Tibial nerve (tissue), 4 donors: Measurements from ENCODE around the gene TPK1. TPM values are rescaled to one million over a fixed set of nuclear protein-coding genes. Genes with fewer than 3 reads are reported as not detected.

Experiments
- DNase-seq, 2 donors: peaks; one replicate each; pipeline ENCODE4 v3.0.0-alpha.2; 2019; ENCODE audit warnings: low spot score in 2 of 2
- H3K27ac ChIP-seq, 4 donors: fragments of 200-600 bp; sonication (generic) in 3 of 4; one replicate each; pipeline ENCODE4 v1.5.1; 2017 to 2019; ENCODE audit warnings: mild to moderate bottlenecking in 1 of 4
- H3K27me3 ChIP-seq, 2 donors: fragments of 200-600 bp; sonication (generic) in 1 of 2; one replicate each; pipeline versions ENCODE4 v1.5.1 to v1.6.0; 2017 to 2019
- H3K36me3 ChIP-seq, 3 donors: fragments of 200-600 bp; sonication (generic); one replicate each; pipeline ENCODE4 v1.5.1; 2018 to 2019
- H3K4me1 ChIP-seq, 4 donors: fragments of 200-600 bp; sonication (generic) in 3 of 4; one replicate each; pipeline ENCODE4 v1.5.1; 2017 to 2019
- H3K4me3 ChIP-seq, 4 donors: fragments of 200-600 bp; sonication (generic) in 3 of 4; one replicate each; pipeline ENCODE4 v1.5.1; 2017 to 2019; ENCODE audit warnings: mild to moderate bottlenecking in 1 of 4, moderate library complexity in 1 of 4
- H3K9me3 ChIP-seq, 4 donors: fragments of 200-600 bp; sonication (generic) in 3 of 4; one replicate each; pipeline ENCODE4 v1.5.1; 2017 to 2019
- EP300 ChIP-seq, 2 donors: sonication (generic); formaldehyde crosslinking; IDR thresholded peaks; one replicate each; pipeline ENCODE4 v1.6.1; 2017; ENCODE audit warnings: antibody characterized with exemption in 2 of 2, mild to moderate bottlenecking in 1 of 2
- POLR2A ChIP-seq, 2 donors: fragments of 450-650 bp; IDR thresholded peaks; one replicate each; pipeline ENCODE4 v1.6.1; 2017; ENCODE audit warnings: antibody characterized with exemption in 2 of 2, mild to moderate bottlenecking in 2 of 2, moderate library complexity in 2 of 2
- WGBS, 2 donors: methylation state at CpG; one replicate each; pipeline ENCODE4 v1.1.5; 2018; 5-methylcytosine and 5-hydroxymethylcytosine counted together
- total RNA-seq, 4 donors: library from RNA; depleted of rRNA; stranded (reverse); fragments of >200 nt; gene quantifications; one replicate each; pipeline ENCODE4 v1.1.0, GENCODE V29; 2016
- TF ChIP-seq, protein P1 (sequence below), 5 experiments: fragments of 200-600 bp in 3 of 5; fragments of 450-650 bp in 2 of 5; sonication (generic) in 3 of 5; IDR thresholded peaks; one replicate each; pipeline ENCODE4 v1.5.1; 2016 to 2019; ENCODE audit warnings: antibody characterized with exemption in 5 of 5, mild to moderate bottlenecking in 3 of 5, moderate library complexity in 2 of 5

Gene TPK1
- total RNA-seq, 4 donors from 2014 or later, result 4.5 to 18.8 (median 8.3) TPM

DNA sequence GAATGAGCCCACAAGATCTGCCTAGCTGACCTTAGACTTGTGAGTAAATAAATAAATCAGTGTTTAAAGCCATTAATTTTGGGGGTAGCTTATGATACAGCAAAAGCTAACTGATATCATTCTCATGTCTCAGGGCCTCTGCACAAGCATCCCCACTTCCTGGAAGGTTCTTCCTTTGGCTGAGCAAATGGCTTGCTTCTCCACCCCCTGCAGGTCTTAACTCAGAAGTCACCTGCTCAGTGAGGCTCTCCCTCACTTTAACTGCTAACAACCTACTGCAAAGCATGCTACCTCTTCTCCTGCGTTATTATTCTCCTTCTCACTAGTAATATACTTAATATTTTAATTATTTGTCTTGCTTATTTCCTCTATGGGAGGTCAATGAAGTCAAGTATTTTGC lies 167.3 kb downstream of the TPK1 start:
- peaks cover 0 to 12% (median 0%) of the 10 kb centered on the region in 4 donors for H3K4me1 ChIP-seq
- DNase-seq, result no peak
- TF ChIP-seq EP300 (IDR thresholded peaks at IDR 0.05) (no peak), POLR2A (IDR thresholded peaks at IDR 0.05) (no peak)
- TF ChIP-seq, protein P1, sequence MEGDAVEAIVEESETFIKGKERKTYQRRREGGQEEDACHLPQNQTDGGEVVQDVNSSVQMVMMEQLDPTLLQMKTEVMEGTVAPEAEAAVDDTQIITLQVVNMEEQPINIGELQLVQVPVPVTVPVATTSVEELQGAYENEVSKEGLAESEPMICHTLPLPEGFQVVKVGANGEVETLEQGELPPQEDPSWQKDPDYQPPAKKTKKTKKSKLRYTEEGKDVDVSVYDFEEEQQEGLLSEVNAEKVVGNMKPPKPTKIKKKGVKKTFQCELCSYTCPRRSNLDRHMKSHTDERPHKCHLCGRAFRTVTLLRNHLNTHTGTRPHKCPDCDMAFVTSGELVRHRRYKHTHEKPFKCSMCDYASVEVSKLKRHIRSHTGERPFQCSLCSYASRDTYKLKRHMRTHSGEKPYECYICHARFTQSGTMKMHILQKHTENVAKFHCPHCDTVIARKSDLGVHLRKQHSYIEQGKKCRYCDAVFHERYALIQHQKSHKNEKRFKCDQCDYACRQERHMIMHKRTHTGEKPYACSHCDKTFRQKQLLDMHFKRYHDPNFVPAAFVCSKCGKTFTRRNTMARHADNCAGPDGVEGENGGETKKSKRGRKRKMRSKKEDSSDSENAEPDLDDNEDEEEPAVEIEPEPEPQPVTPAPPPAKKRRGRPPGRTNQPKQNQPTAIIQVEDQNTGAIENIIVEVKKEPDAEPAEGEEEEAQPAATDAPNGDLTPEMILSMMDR (IDR thresholded peaks at IDR 0.05), result no peak
- H3K4me3 ChIP-seq, result no peak overlapping the region
- no peak overlapping the region for H3K27ac ChIP-seq
- H3K36me3 ChIP-seq, result no peaks in the 10 kb centered on the region
- WGBS, 2 donors, result 79 to 83% methylated on average over 1 of the region's 1 CpG
- H3K9me3 ChIP-seq, result no peaks in the 10 kb centered on the region
- no peaks in the 10 kb centered on the region for H3K27me3 ChIP-seq

DNA sequence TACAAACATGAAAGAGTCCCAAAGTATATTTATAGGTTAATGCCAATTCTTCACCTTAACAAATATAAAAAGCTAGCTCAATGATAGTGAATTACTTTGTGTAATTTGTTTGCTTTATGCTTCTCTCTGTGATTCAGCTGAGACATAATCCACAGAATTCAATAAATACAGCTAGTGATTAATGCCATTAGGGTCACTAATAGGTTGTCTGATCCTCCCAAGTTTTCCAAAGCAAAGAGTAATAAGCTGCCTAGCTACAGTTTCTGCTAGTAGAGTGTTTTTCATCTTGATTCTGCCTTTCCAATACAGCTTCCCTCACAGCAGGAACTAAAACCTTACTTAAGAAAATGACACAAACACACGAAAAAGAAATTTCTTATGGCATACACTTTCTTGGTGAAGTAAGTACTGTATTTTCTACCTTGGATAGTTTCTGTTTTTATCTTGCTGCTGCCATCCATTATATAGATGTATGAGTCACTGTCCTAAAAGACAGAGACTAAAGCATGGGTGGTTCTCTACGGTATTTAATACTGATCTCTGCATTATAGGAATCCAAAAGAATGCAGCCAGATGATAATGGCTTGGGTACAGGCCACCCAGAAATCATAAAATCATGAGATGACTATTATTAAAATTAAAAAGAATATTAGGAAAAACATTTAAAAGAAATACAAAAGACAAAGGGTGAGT lies 170.0 kb downstream of the TPK1 start:
- Histone ChIP-seq H3K36me3 (no peaks in the 10 kb centered on the region), H3K9me3 (no peaks in the 10 kb centered on the region), H3K27ac (no peak overlapping the region), H3K27me3 (no peaks in the 10 kb centered on the region), H3K4me3 (no peak overlapping the region), H3K4me1 (peaks cover 0 to 10% (median 0%) of the 10 kb centered on the region in 4 donors)
- no peak for DNase-seq
- TF ChIP-seq EP300 (IDR thresholded peaks at IDR 0.05) (no peak), POLR2A (IDR thresholded peaks at IDR 0.05) (no peak)
- TF ChIP-seq, protein P1 (IDR thresholded peaks at IDR 0.05), result no peak
- 66 to 69% methylated on average over 2 of the region's 2 CpGs for WGBS, 2 donors

DNA sequence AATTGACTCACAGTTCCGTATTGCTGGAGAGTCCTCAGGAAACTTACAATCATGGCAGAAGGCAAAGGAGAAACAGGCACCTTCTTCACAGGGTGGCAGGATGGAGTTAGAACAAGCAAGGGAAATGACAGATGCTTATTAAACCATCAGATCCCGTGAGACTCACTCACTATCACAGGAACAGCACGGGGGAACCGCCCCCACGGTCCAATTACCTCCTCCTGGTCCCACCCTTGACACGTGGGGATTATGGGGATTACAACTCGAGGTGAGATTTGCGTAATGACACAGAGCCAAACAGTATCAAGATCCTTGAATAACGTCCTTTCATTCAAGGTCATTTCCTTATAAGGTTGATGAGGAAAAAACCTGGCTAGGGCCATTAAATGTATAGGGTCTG lies 176.6 kb downstream of the TPK1 start:
- Histone ChIP-seq H3K4me1 (no peaks in the 10 kb centered on the region), H3K9me3 (no peaks in the 10 kb centered on the region), H3K4me3 (no peak overlapping the region), H3K27ac (no peak overlapping the region), H3K36me3 (no peaks in the 10 kb centered on the region), H3K27me3 (no peaks in the 10 kb centered on the region)
- no peak for TF ChIP-seq POLR2A (IDR thresholded peaks at IDR 0.05)
- TF ChIP-seq, protein P1 (IDR thresholded peaks at IDR 0.05), result no peak
- TF ChIP-seq EP300 (IDR thresholded peaks at IDR 0.05), result no peak
- 77 to 80% methylated on average over 9 of the region's 9 CpGs for WGBS, 2 donors
- DNase-seq, result no peak

DNA sequence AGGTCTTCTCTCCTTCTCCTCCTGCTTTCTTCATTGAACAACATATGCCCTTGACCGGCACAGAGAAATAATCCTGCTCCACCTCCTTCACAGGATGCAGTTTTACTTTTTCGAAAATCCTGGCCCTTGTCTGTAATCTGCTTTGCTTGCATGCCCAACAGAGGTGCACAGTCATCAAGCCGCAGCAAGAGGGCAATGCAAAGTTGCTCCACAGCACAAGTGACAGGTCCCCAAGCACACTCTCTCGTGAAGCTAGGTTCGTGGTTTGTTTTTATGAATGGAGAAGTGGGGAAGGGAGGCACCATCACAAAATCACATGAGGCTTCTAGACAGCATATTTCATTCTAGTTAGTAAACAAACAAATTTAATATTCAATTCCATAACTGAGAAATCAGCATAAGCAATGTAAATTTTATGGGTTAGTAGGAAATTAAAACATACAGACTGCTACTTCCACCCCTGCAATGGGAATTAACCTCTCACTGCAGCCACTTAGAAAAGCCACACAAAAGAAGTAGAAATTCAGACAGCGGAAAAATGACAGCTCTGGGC lies 178.8 kb downstream of the TPK1 start:
- H3K9me3 ChIP-seq, result no peaks in the 10 kb centered on the region
- no peaks in the 10 kb centered on the region for H3K27me3 ChIP-seq
- no peak for DNase-seq
- no peak overlapping the region for H3K27ac ChIP-seq
- 62 to 69% methylated on average over 6 of the region's 6 CpGs for WGBS, 2 donors
- no peaks in the 10 kb centered on the region for H3K36me3 ChIP-seq
- H3K4me3 ChIP-seq, result no peak overlapping the region
- no peaks in the 10 kb centered on the region for H3K4me1 ChIP-seq
- TF ChIP-seq POLR2A (IDR thresholded peaks at IDR 0.05), result no peak
- TF ChIP-seq, protein P1 (IDR thresholded peaks at IDR 0.05), result no peak
- TF ChIP-seq EP300 (IDR thresholded peaks at IDR 0.05), result no peak

DNA sequence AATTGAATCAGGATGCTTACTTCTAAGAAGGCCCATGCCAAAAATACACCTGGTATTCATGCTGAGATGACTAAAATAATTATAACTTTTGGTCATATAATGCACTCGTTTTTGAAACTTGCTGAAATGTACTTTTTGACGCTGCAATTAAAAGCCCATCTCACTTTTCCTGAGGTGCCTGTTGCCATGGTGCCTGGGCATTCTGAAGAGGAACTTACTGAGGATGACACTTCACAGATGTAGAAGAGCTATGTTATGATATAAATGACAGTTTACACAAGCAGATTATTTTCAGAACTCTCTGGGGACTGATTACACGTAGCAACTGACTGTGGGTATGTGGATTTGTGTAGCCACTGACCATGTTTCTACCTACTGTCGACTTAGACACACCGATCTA lies 182.4 kb downstream of the TPK1 start:
- 78 to 81% methylated on average over 5 of the region's 5 CpGs for WGBS, 2 donors
- H3K36me3 ChIP-seq, result peaks cover 0 to 8% (median 0%) of the 10 kb centered on the region in 3 donors
- no peaks in the 10 kb centered on the region for H3K27me3 ChIP-seq
- H3K4me3 ChIP-seq, result no peak overlapping the region
- peaks cover 0 to 9% (median 0%) of the 10 kb centered on the region in 4 donors for H3K9me3 ChIP-seq
- TF ChIP-seq POLR2A (IDR thresholded peaks at IDR 0.05), result no peak
- TF ChIP-seq, protein P1 (IDR thresholded peaks at IDR 0.05), result no peak
- no peak for TF ChIP-seq EP300 (IDR thresholded peaks at IDR 0.05)
- H3K4me1 ChIP-seq, result no peaks in the 10 kb centered on the region
- no peak overlapping the region for H3K27ac ChIP-seq
- DNase-seq, result no peak
